Caco-2 (cell line): ENCODE measurements around the gene NOS3. TPM values are rescaled to one million over a fixed set of nuclear protein-coding genes. Genes with fewer than 3 reads are reported as not detected.

Experiments used
- BruUV-seq: library from RNA; stranded (reverse); fragments of 400-500 nt; replicated peaks from 2 replicates; lab custom pipeline; 2021; lab: Mats Ljungman, UMichigan
- CTCF ChIA-PET: fragments of 300-600 bp; sonication (Branson Sonifier 250); formaldehyde crosslinking; loops from one replicate; lab custom pipeline; 2022; ENCODE audit warnings: antibody characterized with exemption; lab: Charles Lee
- POLR2A ChIA-PET: fragments of 300-600 bp; sonication (Branson Sonifier 250); formaldehyde crosslinking; loops from one replicate; lab custom pipeline; 2022; ENCODE audit warnings: antibody characterized with exemption; lab: Charles Lee
- DNase-seq, 2 experiments: peaks; one replicate each; pipeline versions ENCODE4 v3.0.0 to v3.0.0-alpha.2; 2020 to 2022
- H3K27me3 ChIP-seq: replicated peaks from 2 replicates; pipeline ENCODE4 v1.6.0; 2011; ENCODE audit warnings: low read length; ENCODE audit not compliant: control insufficient read depth, insufficient read depth
- H3K36me3 ChIP-seq: 2 replicates; pipeline ENCODE4 v1.5.1; 2011; ENCODE audit warnings: low read length; ENCODE audit not compliant: control insufficient read depth, insufficient read depth
- H3K4me1 ChIP-seq: fragments of 250-450 bp; sonication (Bioruptor Pico); 2 replicates; pipeline ENCODE4 v1.5.1; 2020; ENCODE audit warnings: mild to moderate bottlenecking
- H3K4me3 ChIP-seq: 2 replicates; pipeline ENCODE4 v1.5.1; 2011; ENCODE audit warnings: low read depth, mild to moderate bottlenecking, control low read depth, low read length
- H3K9me3 ChIP-seq: fragments of 250-450 bp; sonication (Bioruptor Pico); 2 replicates; pipeline ENCODE4 v1.5.1; 2020; ENCODE audit warnings: mild to moderate bottlenecking, moderate library complexity
- H3K27ac Mint-ChIP-seq: one replicate; pipeline ENCODE4 v1.8.0; 2022; ENCODE audit warnings: mixed read lengths; ENCODE audit not compliant: unreplicated experiment
- H3K27me3 Mint-ChIP-seq: one replicate; pipeline ENCODE4 v1.8.0; 2022; ENCODE audit warnings: mixed read lengths; ENCODE audit not compliant: insufficient read depth, unreplicated experiment
- H3K36me3 Mint-ChIP-seq: one replicate; pipeline ENCODE4 v1.8.0; 2022; ENCODE audit warnings: mild to moderate bottlenecking, mixed read lengths; ENCODE audit not compliant: insufficient read depth, unreplicated experiment
- H3K4me1 Mint-ChIP-seq: one replicate; pipeline ENCODE4 v1.8.0; 2022; ENCODE audit warnings: low read depth, mixed read lengths; ENCODE audit not compliant: unreplicated experiment
- H3K4me3 Mint-ChIP-seq: one replicate; pipeline ENCODE4 v1.8.0; 2022; ENCODE audit warnings: mild to moderate bottlenecking, moderate library complexity, mixed read lengths; ENCODE audit not compliant: unreplicated experiment
- H3K9me3 Mint-ChIP-seq: one replicate; pipeline ENCODE4 v1.8.0; 2022; ENCODE audit warnings: mixed read lengths; ENCODE audit not compliant: unreplicated experiment
- CTCF ChIP-seq, 2 experiments: fragments of 200-600 bp in 1 of 2; IDR thresholded peaks; 1 replicate in 1 of 2; 2 replicates in 1 of 2; pipeline versions ENCODE4 v1.5.1 to v1.8.0; 2011 to 2022; ENCODE audit warnings: antibody characterized with exemption in 1 of 2, control low read depth in 1 of 2, inconsistent platforms in 1 of 2, low read depth in 1 of 2, low read length in 1 of 2, mild to moderate bottlenecking in 1 of 2, moderate library complexity in 1 of 2; ENCODE audit not compliant: insufficient read depth in 1 of 2, severe bottlenecking in 1 of 2, unreplicated experiment in 1 of 2
- intact Hi-C: fragments of 100-400 bp; cut with micrococcal nuclease; formaldehyde crosslinking; loops from one replicate; pipeline ENCODE4 v1.10.0; 2022; ENCODE audit not compliant: unreplicated experiment
- total RNA-seq: library from RNA; stranded (reverse); gene quantifications from 2 replicates; pipeline ENCODE4 v1.2.3, GENCODE V29; 2022

Gene NOS3
- total RNA-seq, 1 experiment from 2014 or later, result 1.1 TPM

- H3K4me3 ChIP-seq, result peak within 1 kb of the TSS; percentile 48
- Mint-ChIP-seq H3K36me3 (peaks cover 7% of the 10 kb centered on the region), H3K4me3 (peak within 1 kb of the TSS; percentile 73), H3K4me1 (peaks cover 11% of the 10 kb centered on the region), H3K27ac (no peak within 1 kb of the TSS), H3K27me3 (peaks cover 18% of the 10 kb centered on the region), H3K9me3 (no peaks in the 10 kb centered on the region)
- no peaks in the 10 kb centered on the region for H3K9me3 ChIP-seq
- BruUV-seq, result no TSS peak
- TF ChIP-seq CTCF (IDR thresholded peaks at IDR 0.05; ENCODE audit: insufficient read depth in 1 of 2, low read depth in 1 of 2, low read length in 1 of 2, severe bottlenecking in 1 of 2, unreplicated experiment in 1 of 2), result no peak
- ChIA-PET CTCF (interaction anchor here (0.7 to 1.2 kb wide), 2 partner anchors 15 to 50 kb away, joined by 5 to 6 read pairs; partner anchors contain the start of gene ABCB8), POLR2A (interaction anchor here (0.6 kb wide), 1 partner anchor 90 kb away, joined by 6 read pairs; no protein-coding TSS in a partner anchor)
- intact Hi-C loops, result loop anchor here (1.0 kb wide), 1 partner anchor 8 kb away; no protein-coding TSS in a partner anchor
- peak in 1 of 2 experiments; percentile 52 for DNase-seq
- H3K27me3 ChIP-seq, result no peaks in the 10 kb centered on the region
- H3K4me1 ChIP-seq, result peaks cover 16% of the 10 kb centered on the region
- no peaks in the 10 kb centered on the region for H3K36me3 ChIP-seq
Measured at GRCh38 chr7:150978126-150978789, 12.6 kb upstream of the NOS3 start, which contains the start of gene KCNH2. TSS of gene KCNH2 (minus strand) at chr7:150978321. CDS start at chr7:150977913, 408 bp downstream.

- Mint-ChIP-seq H3K4me3 (peak overlapping the region; percentile 23), H3K4me1 (peaks cover 11% of the 10 kb centered on the region), H3K9me3 (no peaks in the 10 kb centered on the region), H3K27me3 (peaks cover 18% of the 10 kb centered on the region), H3K27ac (no peak overlapping the region), H3K36me3 (peaks cover 7% of the 10 kb centered on the region)
- Histone ChIP-seq H3K27me3 (no peaks in the 10 kb centered on the region), H3K9me3 (no peaks in the 10 kb centered on the region), H3K4me3 (no peak overlapping the region), H3K36me3 (no peaks in the 10 kb centered on the region), H3K4me1 (peaks cover 12% of the 10 kb centered on the region; the same call in 1 of the 2 replicates)
- BruUV-seq, result no TSS peak
- no peak for TF ChIP-seq CTCF (IDR thresholded peaks at IDR 0.05; ENCODE audit: insufficient read depth in 1 of 2, low read depth in 1 of 2, low read length in 1 of 2, severe bottlenecking in 1 of 2, unreplicated experiment in 1 of 2)
- intact Hi-C loops, result no loop called here
- ChIA-PET CTCF (interaction anchor here (1.1 to 1.2 kb wide), 2 partner anchors 17 kb away, joined by 4 to 5 read pairs; no protein-coding TSS in a partner anchor), POLR2A (no interaction called here)
- no peak for DNase-seq
Measured at GRCh38 chr7:150979713-150980390, 11.0 kb upstream of the NOS3 start.

GRCh38 chr7:150980663-150981062, 10.2 kb upstream of the NOS3 start:
- no peaks in the 10 kb centered on the region for H3K36me3 ChIP-seq
- H3K4me3 ChIP-seq, result no peak overlapping the region
- Mint-ChIP-seq H3K27me3 (peaks cover 18% of the 10 kb centered on the region), H3K36me3 (peaks cover 7% of the 10 kb centered on the region), H3K4me1 (peaks cover 7% of the 10 kb centered on the region), H3K9me3 (no peaks in the 10 kb centered on the region), H3K27ac (no peak overlapping the region), H3K4me3 (no peak overlapping the region)
- no TSS peak for BruUV-seq
- no peaks in the 10 kb centered on the region for H3K27me3 ChIP-seq
- TF ChIP-seq CTCF (IDR thresholded peaks at IDR 0.05; ENCODE audit: insufficient read depth in 1 of 2, low read depth in 1 of 2, low read length in 1 of 2, severe bottlenecking in 1 of 2, unreplicated experiment in 1 of 2), result no peak
- CTCF ChIA-PET, result interaction anchor here (1.1 kb wide), 1 partner anchor 18 kb away, joined by 4 read pairs; no protein-coding TSS in a partner anchor
- POLR2A ChIA-PET, result no interaction called here
- intact Hi-C loops, result no loop called here
- DNase-seq, result no peak
- H3K4me1 ChIP-seq, result peaks cover 9% of the 10 kb centered on the region; the same call in 1 of the 2 replicates
- H3K9me3 ChIP-seq, result no peaks in the 10 kb centered on the region
